Amygdala (tissue), 56 donors: ENCODE results near the gene GDF7.

Source experiments
- DNase-seq, 56 donors: peaks; one replicate each; lab custom pipeline; 2025; lab: John Stamatoyannopoulos, UW

Gene GDF7

GRCh38 chr2:20657522-20658235, 9.3 kb upstream of the GDF7 start:
- no peak for DNase-seq

- no peak for DNase-seq
Measured at GRCh38 chr2:20660506-20661420, 6.2 kb upstream of the GDF7 start.

- peak in 39 of 56 donors; percentile 11 to 75 (median 32) for DNase-seq
Measured at GRCh38 chr2:20661421-20662307, 5.3 kb upstream of the GDF7 start.

- DNase-seq: no peak
Measured at GRCh38 chr2:20662308-20662937, 4.5 kb upstream of the GDF7 start.

GRCh38 chr2:20663196-20664070, 3.5 kb upstream of the GDF7 start:
- no peak for DNase-seq

GRCh38 chr2:20664071-20664390, 2.9 kb upstream of the GDF7 start:
- no peak for DNase-seq

GRCh38 chr2:20664431-20665242, 2.3 kb upstream of the GDF7 start:
- DNase-seq: no peak

GRCh38 chr2:20665243-20666004, 1.5 kb upstream of the GDF7 start:
- DNase-seq: no peak

- no peak for DNase-seq
Measured at GRCh38 chr2:20666005-20666303, 990 bp upstream of the GDF7 start.

- DNase-seq: no peak
Measured at GRCh38 chr2:20667151-20667530, 197 bp downstream of the GDF7 start.

- DNase-seq: no peak
Measured at GRCh38 chr2:20667531-20668401, 822 bp downstream of the GDF7 start.

- DNase-seq: no peak
Measured at GRCh38 chr2:20668451-20668850, 1.5 kb downstream of the GDF7 start.

- DNase-seq: no peak
Measured at GRCh38 chr2:20668871-20669475, 2.0 kb downstream of the GDF7 start.

- no peak for DNase-seq
Measured at GRCh38 chr2:20669562-20670314, 2.8 kb downstream of the GDF7 start.

- DNase-seq: no peak
Measured at GRCh38 chr2:20670315-20671035, 3.5 kb downstream of the GDF7 start.
